HG03066 (cell line): ENCODE measurements around the gene ASCL5.

Experiments
- ATAC-seq: cut with Tn5 transposase; IDR thresholded peaks from one replicate; pipeline ENCODE4 v1.9.1; 2021; ENCODE audit warnings: low read depth; ENCODE audit not compliant: unreplicated experiment

The ASCL5 gene

DNA sequence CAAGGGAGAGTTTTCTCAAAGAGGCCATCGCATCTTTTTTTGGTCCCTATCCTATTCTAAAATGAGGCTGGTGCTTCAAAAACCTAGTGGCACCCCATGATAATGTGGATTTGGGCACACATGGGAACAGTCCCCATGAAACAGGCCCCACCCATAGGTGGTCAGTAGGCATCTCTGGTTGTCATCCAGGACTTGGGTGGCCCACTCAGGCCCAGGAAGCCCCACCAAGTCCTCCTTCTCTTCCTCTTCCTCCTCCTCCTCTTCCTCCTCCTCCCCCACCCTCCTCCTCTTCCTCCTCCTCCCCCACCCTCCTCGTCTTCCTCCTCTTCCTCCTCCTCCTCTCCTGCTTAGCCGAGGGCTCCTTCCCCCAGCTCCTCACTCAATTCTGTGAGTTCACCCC lies 15.3 kb downstream of the ASCL5 start:
- ATAC-seq, result no peak

DNA sequence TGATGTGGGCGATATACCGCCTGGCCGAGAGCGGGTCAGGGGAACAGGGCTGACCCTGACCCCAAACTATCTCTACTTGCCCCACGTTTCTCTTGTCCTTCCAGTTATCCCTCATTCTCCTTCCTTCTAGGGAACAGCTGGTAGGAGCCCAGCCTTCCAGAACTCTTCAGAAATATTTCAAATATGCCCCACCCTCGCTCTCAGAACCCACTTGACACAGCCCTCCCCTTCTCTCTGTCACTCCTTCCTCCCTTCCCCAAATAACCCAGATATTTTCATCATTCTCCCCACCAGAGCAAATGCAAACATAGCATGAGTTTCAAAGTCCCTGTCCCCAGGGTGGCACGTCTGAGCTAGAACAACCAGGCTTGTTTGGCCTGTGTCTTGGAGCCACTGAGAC lies 15.8 kb downstream of the ASCL5 start:
- ATAC-seq, result no peak

DNA sequence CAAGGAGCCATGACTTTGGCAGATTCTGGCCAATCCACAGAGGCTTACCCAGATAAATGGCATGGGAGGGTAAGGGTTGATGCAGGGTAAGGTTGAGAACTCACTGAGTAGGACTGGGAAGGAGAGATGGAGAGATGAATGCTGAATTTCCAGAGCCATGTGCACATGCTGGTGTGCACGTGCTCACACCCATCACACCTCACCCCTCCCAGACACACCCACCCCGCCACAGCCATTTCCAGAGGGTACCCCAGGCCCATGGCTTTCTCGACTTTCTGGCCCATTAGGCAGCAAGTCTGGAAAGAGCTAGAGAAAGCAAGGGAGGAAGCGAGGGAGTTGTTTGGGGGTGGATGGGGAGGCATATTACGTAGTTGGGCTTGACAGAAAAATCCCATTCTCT lies 16.4 kb downstream of the ASCL5 start:
- no peak for ATAC-seq

DNA sequence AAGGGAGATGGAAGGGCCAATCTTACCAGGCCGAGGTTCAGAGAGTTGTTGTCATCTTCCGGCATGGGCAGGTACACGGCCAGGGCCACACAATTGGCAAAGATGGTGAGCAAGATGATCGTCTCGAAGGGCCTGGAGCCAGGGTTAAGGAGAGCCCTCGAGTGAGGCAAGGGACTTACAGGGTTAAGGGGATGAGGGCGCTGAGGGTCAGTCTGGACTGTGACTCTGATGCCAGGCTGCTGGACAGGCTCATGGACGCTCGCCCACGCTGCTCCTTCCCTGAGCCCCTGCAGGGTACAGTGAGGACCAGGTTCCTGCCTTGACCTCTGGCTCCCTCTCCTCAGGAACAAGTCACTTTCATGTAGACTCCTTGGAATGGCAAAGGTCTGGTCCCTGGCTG lies 16.8 kb downstream of the ASCL5 start:
- ATAC-seq, result no peak

DNA sequence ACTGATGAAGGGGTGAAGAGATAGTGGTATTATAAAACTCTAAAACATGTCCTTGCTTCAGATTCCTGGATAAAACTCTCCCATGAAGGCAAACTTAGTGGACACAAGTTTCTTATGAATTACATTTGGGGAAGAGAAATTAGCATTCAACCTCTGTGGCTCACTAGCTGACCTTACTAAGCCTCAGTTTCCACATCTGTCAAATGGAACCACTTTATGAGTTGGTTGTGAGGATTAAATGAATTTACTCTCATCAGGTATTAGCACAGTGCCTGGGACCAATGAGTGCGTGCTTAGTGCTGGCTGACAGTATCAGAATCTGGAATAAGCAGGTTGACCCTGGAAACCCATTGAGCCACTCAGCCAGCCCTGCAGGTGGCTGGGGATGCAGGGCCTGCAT lies 17.3 kb downstream of the ASCL5 start:
- no peak for ATAC-seq

DNA sequence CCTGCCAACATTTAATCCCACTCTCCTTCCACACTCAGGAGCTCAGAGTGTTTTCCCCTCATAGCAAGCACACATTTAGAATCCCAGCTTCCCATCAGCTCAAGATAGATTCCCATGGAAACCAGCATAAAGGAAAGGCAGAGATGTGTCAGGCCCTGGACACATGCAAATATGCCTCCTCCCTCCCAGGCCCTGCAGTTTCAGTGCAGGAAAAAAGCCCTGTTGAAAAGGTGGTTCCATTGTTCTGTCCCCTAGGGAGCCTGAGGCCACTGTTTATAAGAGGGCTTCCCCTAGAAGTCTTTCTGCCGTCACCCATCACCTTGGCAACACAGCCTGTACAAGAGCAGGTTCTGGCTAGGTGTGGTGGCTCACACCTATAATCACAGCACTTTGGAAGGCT lies 18.4 kb downstream of the ASCL5 start:
- no peak for ATAC-seq

DNA sequence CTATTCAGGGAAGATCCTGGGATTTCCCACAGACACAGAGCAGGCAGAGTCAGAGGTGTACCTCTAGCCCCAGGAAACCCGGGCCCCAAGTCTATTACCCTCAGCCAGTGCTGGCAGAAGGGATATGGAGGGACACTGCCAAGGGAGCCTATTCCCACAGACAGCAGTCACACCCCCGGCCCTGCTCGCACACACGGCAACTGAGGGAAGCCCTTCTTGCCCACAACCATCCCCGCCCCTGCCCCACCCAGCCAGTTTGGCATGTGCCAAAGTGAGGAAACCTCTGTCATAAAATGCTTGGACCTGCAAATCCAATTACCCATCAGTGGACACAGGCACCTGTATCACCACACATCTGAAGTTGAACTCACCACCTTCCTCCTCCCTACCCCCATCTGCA lies 21.3 kb downstream of the ASCL5 start:
- no peak for ATAC-seq

DNA sequence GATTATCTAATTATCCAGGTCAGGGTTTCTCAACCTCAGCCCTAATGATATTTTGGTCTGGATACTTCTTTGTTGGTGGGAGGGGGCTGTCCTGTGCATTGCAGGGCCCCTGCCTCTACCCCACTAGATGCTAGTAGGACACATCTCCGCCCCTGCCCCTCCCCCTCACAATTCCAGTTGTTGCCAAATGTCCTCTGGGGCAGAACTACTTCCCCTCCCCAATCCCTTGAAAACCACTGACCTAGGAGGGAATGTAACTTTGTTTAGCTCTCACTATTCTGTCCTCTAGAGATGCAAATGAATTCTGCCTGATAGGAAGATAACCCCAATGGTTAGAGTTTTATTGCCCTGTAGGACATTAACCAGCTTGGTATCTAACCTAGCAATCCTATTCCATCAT lies 22.8 kb downstream of the ASCL5 start:
- no peak for ATAC-seq

DNA sequence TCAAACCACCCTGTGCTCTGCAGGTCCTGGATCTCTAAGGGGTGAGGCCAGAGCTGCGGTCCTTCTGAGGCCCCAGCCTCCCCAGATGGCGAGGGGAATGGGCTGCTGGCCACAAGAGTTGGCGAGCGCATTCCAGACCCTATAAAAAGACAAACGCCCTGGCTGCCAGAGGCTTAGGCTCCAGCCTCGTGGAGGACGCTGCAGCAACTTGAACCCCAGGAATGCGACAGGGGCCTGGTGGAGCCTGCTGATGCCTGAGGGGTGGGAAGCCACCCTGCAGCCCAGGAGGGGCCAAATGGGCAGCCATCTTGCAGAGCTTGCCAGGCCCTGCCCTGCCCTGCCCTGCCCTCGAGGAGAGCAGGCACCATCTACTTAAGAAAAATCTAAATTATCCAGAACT lies 23.3 kb downstream of the ASCL5 start:
- ATAC-seq, result no peak

DNA sequence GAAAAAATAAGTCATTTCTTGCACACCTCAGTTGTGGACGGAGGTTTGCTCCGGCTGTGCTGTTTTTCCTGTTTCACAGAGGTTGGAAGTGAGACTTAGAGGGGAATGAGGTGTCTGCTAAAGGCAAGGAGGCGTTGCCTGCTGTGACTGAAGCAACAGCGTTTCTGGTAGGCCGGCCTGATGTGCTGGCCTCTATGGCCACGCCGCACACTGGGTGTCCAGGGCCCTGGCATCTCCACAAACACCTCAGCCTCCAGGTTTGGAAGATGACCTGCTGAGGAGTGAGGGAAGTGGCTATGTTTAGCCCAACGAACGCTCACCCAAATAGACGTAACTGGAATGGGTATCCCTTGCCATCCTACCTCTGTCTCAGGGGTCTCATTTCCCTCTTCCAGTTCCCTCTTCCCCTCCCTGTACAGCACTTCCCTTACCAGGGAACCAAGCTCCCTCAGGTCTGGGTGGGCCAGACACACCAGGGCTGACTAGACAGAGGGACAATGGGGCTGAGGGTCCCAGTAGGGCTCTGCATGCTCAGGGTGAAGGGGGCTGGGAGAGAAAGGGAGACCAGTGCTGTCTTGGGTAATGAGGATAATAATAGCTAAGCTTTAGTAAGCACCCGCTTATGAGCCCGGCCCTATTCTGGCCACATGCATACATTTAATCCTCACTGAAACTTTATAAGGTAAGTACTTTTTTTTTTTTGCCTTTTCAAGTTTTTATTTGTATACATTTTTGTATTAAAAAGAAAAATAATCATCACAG lies 26.6 kb downstream of the ASCL5 start:
- ATAC-seq, result no peak

DNA sequence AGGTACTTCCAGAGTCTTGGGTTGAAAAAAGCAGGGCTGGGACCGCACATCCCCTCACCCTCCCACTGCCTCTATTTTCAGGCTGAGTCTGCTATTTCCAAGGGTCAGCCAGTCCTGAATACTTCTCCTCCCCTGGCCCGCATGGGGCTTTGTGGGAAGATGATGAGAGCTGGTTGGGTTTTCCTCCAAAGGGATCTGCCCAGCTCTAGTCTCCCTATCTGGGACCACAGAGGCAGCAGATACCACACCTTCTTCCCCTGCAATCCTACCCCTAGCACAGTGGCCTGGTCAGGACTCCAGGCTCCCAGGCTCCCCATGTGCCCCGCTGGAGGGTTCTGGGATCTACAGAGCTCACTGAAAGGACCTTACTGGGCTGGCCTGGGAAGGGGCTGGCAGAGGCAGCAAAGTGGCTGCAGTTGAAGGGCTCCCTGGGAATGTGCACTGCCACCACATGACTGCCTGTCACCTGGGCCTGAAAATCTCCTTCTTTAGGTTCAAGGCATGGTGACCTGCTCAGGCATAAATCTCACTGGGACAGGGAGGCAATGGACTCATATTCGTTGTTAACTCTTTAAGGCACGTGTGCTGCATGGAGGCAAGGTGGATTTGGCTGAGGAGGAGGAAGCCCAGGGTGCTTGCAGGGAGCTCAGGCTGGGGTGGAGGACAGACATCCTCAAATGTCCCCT lies 27.8 kb downstream of the ASCL5 start:
- ATAC-seq, result no peak

DNA sequence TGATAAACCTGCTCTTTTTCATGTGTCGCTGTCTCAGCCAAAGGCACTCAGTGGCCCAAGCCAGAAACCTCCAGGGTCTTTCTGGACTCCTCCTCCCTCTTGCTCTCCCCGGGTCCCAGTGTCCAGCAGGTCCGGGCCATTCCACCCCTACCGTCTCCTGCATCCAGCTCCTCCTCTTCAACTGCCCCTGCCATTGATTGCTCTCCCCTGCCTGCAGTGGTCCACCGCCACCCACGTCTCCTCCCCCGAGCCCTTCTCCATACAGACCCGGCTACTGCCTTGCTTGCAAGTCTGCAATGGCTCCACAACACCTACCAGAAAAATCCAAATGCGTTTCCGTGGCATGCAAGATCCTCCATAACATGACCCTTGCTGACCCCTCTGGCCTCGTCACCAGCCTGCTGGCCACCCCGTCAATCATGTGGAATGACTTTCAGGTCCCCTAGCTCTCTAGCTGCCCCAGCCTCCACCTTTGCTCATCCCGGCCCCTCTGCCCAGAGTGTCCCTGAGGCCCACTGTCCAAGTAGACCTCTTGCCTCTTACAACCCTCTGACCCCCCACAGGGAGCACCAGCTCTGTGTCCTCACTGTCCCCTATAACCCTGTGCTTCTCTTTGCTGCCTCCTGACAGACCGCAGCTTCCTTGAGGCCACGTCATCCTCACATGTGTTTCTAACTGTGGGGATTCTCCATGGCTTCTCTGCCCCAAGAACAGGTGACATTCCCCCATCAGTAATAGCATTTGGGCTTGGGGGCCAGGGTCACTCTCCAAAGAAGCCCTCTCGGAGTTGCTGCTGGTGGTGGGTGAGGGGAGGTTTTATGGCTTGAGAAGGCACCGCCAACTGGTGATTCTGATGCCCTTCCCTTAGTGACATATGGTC lies 29.8 kb downstream of the ASCL5 start:
- no peak for ATAC-seq

DNA sequence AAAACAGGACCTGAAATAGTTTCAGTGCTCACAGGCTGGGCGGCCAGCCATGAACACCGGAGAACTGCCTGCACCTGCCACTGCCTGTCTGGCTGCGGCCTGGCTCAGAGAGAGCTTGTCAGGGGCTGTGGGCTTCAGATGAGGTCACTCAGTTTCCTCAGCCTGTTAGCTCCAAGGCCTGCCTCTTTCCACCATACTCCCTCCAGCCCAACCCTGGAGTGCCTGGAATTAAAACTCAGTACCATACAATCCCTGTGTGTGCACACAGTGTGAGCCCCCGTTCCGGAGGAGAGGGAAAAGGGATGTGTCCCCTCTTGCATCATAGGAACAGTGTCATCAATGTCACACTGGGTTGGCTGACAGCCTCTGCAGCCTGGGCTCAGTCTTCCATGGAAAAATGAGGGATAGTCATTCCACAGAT lies 30.9 kb downstream of the ASCL5 start:
- no peak for ATAC-seq

DNA sequence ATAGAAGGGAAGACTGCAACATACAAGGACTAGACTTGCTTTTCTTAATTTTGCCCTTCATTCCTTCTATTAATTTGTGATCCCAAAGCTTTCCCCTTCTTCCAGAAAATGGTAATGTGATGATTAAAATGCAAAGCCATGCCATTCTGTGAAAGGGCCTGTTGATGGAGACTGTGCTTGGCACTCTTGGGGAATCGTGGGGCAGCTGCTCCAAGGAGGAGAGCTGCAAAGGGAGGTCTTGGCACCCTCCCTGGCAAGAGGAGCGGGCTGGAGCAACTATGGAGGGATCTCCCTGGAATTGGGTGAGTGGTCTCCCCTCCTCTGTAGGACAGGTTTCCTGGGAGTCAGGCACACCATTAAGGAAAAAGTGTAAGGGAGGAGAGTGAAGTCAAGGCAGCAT lies 31.4 kb downstream of the ASCL5 start:
- ATAC-seq, result no peak

DNA sequence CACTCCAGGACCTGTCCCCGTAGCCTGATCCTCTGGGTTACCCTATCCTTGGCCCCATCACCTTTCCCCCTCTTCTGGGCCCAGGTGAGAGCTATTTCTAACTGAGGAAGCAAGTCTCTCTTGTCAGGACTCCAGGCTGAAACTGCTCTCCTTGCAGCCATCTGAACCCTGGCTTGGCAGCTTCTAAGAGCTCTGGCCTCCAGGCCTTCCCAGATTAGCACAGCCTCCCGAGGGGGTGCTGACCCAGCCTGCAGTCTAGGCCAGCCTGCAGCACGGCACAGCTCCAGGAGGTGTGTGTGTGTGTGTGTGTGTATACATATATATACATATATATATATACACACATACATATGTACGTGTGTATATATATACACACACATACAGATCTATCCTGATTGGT lies 32.2 kb downstream of the ASCL5 start:
- no peak for ATAC-seq

DNA sequence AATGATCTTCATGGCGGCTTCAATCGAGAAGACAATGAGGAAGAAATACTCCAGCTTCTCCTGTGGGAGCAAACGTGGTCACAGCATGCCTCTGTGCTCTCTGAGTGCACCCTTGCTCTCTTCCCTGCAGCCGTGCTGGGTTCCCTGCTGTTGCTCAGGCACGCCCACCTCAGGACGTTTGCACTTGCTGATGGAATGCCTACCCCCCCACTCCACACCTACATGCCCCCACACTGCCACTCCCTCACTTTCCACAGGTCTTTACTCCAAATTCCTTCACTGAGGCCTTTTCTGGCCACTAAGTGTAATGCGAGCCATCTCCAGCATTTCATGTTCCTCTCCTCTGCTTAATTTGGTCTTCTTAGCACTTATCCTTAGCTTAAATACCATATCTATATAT lies 33.0 kb downstream of the ASCL5 start:
- no peak for ATAC-seq

DNA sequence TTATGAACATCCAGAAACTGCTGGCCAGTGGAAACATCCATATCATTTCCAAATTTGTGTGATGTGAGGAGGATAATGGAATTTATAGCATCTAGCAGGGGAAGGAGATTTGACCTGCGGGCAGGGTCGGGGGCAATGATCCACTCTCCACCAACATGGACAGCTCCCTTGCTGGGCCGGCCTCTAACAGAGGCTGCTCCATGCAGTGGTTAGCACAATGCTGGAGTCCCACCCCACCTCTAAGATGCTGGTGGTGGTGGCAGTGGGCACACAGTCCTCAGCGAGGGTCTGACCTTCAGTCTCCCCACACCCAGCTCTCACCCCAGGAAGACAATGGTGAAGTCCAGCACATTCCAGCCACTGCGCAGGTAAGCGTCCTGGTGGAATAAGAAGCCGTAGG lies 33.4 kb downstream of the ASCL5 start:
- no peak for ATAC-seq

DNA sequence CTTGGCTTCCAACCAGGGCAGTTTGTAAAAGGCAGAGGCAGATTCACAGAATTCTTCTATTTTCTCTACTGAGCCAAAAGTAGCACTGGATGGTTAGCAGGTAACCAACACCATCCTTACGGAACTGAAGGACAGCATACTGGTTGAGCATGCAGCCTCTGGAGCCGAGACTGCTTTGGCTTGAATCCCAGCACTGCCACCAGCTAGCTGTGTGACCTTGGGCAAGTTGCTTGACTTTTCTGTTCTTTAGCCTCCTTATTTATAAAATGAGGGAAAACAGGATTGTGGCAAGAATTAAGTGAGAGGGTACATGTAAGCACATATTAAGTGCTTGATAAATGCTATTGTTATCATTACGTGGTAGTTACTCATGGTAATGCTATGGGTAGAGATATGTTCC lies 34.2 kb downstream of the ASCL5 start:
- ATAC-seq, result no peak

DNA sequence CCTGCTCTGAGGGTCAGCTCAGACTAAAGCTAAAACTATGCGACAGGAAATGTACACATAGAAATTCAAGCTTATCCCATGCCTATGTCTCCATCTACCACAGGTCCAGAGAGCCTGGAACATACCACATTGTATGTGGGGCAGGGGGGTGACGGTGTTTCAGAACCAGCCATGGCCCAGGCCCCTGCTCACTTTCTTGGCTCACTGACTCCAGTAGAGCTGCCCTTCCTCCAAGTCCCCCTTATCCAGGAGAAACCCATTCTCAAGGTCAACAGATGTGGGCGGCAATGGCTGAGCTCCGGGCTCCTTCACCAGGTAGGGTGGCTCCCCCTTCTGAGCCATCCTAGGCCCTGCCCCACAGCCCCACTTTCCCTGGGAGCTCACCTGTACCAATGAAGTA lies 35.7 kb downstream of the ASCL5 start:
- ATAC-seq, result no peak

DNA sequence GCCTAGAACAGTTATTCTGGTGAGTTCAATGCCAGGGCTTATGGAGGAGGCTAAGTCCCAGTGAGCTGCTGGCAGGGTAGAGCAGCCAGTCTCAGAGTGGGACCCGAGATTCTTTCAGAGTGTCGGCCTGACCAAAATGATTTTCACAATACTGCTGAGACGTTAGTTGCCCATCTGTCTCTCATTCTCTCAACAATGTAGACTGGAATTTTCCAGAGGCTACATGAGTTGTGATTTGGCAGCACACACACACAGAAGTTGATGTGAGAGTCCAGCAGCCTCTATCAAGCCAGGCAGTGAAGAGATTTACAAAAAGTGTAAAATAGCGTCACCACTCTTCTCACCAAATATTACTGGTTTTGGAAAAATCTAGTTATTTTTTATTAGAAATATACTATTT lies 36.4 kb downstream of the ASCL5 start:
- no peak for ATAC-seq

DNA sequence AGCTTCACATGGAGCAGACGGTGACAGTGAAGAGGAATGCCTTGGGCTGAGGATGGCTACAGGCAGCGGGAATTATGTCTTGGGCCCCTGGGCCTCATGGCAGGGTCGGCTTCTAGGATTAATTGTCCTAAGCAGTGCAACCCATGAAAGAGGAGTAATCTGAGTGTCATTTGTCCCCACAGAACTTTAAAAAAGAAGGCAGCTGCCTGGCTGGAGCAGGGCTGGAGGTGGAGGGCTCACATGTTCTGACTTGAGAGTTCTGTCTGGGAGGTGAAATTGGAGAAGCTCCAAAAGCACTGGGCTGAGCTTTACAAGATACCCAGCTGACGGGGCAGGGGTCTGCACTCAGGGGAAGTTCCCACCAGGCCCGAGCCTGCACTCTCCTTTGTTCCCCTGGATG lies 37.4 kb downstream of the ASCL5 start:
- no peak for ATAC-seq
